Gastrocnemius medialis (tissue), 4 donors: ENCODE measurements around the gene F2RL1.

Experiments used
- CTCF ChIP-seq, 5 experiments: fragments of 450-650 bp in 3 of 5; fragments of 200-600 bp in 2 of 5; sonication (generic) in 2 of 5; IDR thresholded peaks in 4 of 5; conservative IDR thresholded peaks in 1 of 5; 1 replicate in 4 of 5; 2 replicates in 1 of 5; pipeline ENCODE4 v1.5.1; 2016 to 2019; ENCODE audit warnings: antibody characterized with exemption in 5 of 5, mild to moderate bottlenecking in 3 of 5, moderate library complexity in 3 of 5
- POLR2A ChIP-seq, 2 donors: fragments of 450-650 bp; IDR thresholded peaks; one replicate each; pipeline ENCODE4 v1.6.1; 2017; ENCODE audit warnings: antibody characterized with exemption in 2 of 2, mild to moderate bottlenecking in 2 of 2, moderate library complexity in 2 of 2

- TF ChIP-seq CTCF (IDR thresholded peaks at IDR 0.05 in 4 of 5, conservative IDR thresholded peaks at IDR 0.05 in 1 of 5) (no peak), POLR2A (IDR thresholded peaks at IDR 0.05) (no peak)
These were observed 11.5 kb upstream of the F2RL1 start for GRCh38 chr5:76807296-76807695.
